H1 (cell line): Measurements from ENCODE around the gene ORAI3. TPM values are rescaled to one million over a fixed set of nuclear protein-coding genes. Genes with fewer than 3 reads are reported as not detected.

ENCODE experiments used
- CTCF ChIA-PET: fragments of 300-600 bp; sonication (Branson Sonifier 250); formaldehyde crosslinking; loops from one replicate; lab custom pipeline; 2021; ENCODE audit not compliant: partially characterized antibody; lab: Charles Lee
- POLR2A ChIA-PET: fragments of 300-600 bp; sonication (Branson Sonifier 250); formaldehyde crosslinking; loops from one replicate; lab custom pipeline; 2021; ENCODE audit warnings: inconsistent platforms; ENCODE audit not compliant: partially characterized antibody; lab: Charles Lee
- DNase-seq, 2 experiments: peaks; one replicate each; pipeline versions ENCODE4 v3.0.0 to v3.0.0-alpha.2; 2010 to 2022; ENCODE audit warnings: low spot score in 2 of 2, low read depth in 1 of 2, mixed read lengths in 1 of 2
- FAIRE-seq: peaks from 2 replicates; lab custom pipeline; 2011; peaks lifted over from hg19 to GRCh38; lab: Jason Lieb, UNC
- H2AFZ ChIP-seq: 2 replicates; pipeline ENCODE4 v1.8.1; 2012; ENCODE audit warnings: low read length, inconsistent platforms
- H2AK5ac ChIP-seq: 2 replicates; pipeline ENCODE4 v1.6.1; 2013; ENCODE audit warnings: low read depth, low read length
- H2BK120ac ChIP-seq: replicated peaks from 2 replicates; pipeline ENCODE3; 2013; ENCODE audit warnings: low read depth, low read length, inconsistent platforms
- H2BK12ac ChIP-seq: 2 replicates; pipeline ENCODE4 v1.6.1; 2013; ENCODE audit warnings: low read depth, low read length
- H2BK15ac ChIP-seq: 2 replicates; pipeline ENCODE4 v1.6.1; 2013; ENCODE audit warnings: low read length
- H2BK20ac ChIP-seq: 2 replicates; pipeline ENCODE4 v1.6.1; 2013; ENCODE audit warnings: low read length
- H2BK5ac ChIP-seq: 2 replicates; pipeline ENCODE4 v1.6.1; 2013; ENCODE audit warnings: low read depth, low read length
- H3K14ac ChIP-seq: 2 replicates; pipeline ENCODE4 v1.6.1; 2013; ENCODE audit warnings: inconsistent platforms; ENCODE audit not compliant: insufficient read length
- H3K18ac ChIP-seq: 2 replicates; pipeline ENCODE4 v1.6.1; 2013; ENCODE audit warnings: low read length; ENCODE audit errors: extremely low read depth
- H3K23ac ChIP-seq: 2 replicates; pipeline ENCODE4 v1.6.1; 2013; ENCODE audit warnings: inconsistent platforms; ENCODE audit not compliant: insufficient read length
- H3K23me2 ChIP-seq: 2 replicates; pipeline ENCODE4 v1.6.1; 2013; ENCODE audit warnings: low read depth, low read length
- H3K27ac ChIP-seq: 2 replicates; pipeline ENCODE4 v1.6.1; 2011; ENCODE audit warnings: low read depth, low read length, inconsistent platforms
- H3K27me3 ChIP-seq, 4 experiments: replicated peaks in 1 of 4; 1 replicate in 1 of 4; 2 replicates in 3 of 4; pipeline versions ENCODE4 v1.6.1 to v1.8.1; 2011 to 2013; ENCODE audit warnings: low read length in 3 of 4, mild to moderate bottlenecking in 3 of 4, inconsistent platforms in 2 of 4, mixed read lengths in 2 of 4, moderate library complexity in 1 of 4; ENCODE audit not compliant: control insufficient read depth in 3 of 4, insufficient read depth in 3 of 4; ENCODE audit errors: extremely low read depth in 1 of 4
- H3K36me3 ChIP-seq, 4 experiments: 2 replicates each; pipeline versions ENCODE4 v1.6.1 to v1.8.1; 2011 to 2013; ENCODE audit warnings: mild to moderate bottlenecking in 4 of 4, low read length in 3 of 4, moderate library complexity in 2 of 4, control low read depth in 1 of 4, inconsistent platforms in 1 of 4; ENCODE audit not compliant: insufficient read depth in 4 of 4, control insufficient read depth in 2 of 4
- H3K4ac ChIP-seq: replicated peaks from 2 replicates; pipeline ENCODE3; 2013; ENCODE audit warnings: low read length, low read depth, mixed read lengths, inconsistent platforms; ENCODE audit not compliant: insufficient read length
- H3K4me1 ChIP-seq, 4 experiments: replicated peaks in 1 of 4; 1 replicate in 1 of 4; 2 replicates in 3 of 4; pipeline versions ENCODE4 v1.6.1 to v1.8.1; 2011 to 2013; ENCODE audit warnings: low read length in 3 of 4, inconsistent platforms in 2 of 4, mixed read lengths in 1 of 4; ENCODE audit not compliant: insufficient read depth in 4 of 4, control insufficient read depth in 3 of 4
- H3K4me2 ChIP-seq, 2 experiments: 2 replicates each; pipeline versions ENCODE4 v1.6.1 to v1.8.1; 2011 to 2013; ENCODE audit warnings: low read depth in 2 of 2, low read length in 2 of 2, control low read depth in 1 of 2, inconsistent platforms in 1 of 2, mild to moderate bottlenecking in 1 of 2; ENCODE audit not compliant: insufficient read depth in 1 of 2
- H3K4me3 ChIP-seq, 4 experiments: fragments of 200-600, 300-600 bp in 1 of 4; sonication (generic), shearing (Covaris generic), sonication (Bioruptor Twin) in 1 of 4; 2 replicates each; pipeline versions ENCODE4 v1.5.1 to v1.8.1; 2011 to 2016; ENCODE audit warnings: low read length in 4 of 4, low read depth in 3 of 4, control low read depth in 2 of 4, inconsistent platforms in 2 of 4, mild to moderate bottlenecking in 2 of 4, mixed read lengths in 1 of 4, moderate library complexity in 1 of 4; ENCODE audit not compliant: insufficient read depth in 2 of 4; ENCODE audit errors: extremely low read depth in 1 of 4
- H3K56ac ChIP-seq: replicated peaks from 2 replicates; pipeline ENCODE3; 2013; ENCODE audit warnings: low read depth, mild to moderate bottlenecking, mixed read lengths, low read length, inconsistent platforms; ENCODE audit not compliant: insufficient read length
- H3K79me1 ChIP-seq: 2 replicates; pipeline ENCODE4 v1.6.1; 2013; ENCODE audit warnings: low read depth, low read length, control low read depth
- H3K79me2 ChIP-seq, 2 experiments: 2 replicates each; pipeline versions ENCODE4 v1.6.1 to v1.8.1; 2012 to 2013; ENCODE audit warnings: low read length in 2 of 2, mild to moderate bottlenecking in 2 of 2, inconsistent platforms in 1 of 2; ENCODE audit not compliant: insufficient read depth in 2 of 2, control insufficient read depth in 1 of 2
- H3K9ac ChIP-seq, 4 experiments: replicated peaks in 1 of 4; 1 replicate in 1 of 4; 2 replicates in 3 of 4; pipeline versions ENCODE4 v1.6.1 to v1.8.1; 2011 to 2013; ENCODE audit warnings: low read depth in 3 of 4, low read length in 3 of 4, control low read depth in 2 of 4, mild to moderate bottlenecking in 2 of 4, moderate library complexity in 2 of 4, inconsistent platforms in 1 of 4; ENCODE audit errors: extremely low read depth in 1 of 4
- H3K9me3 ChIP-seq, 2 experiments: 2 replicates each; pipeline versions ENCODE4 v1.6.1 to v1.8.1; 2012 to 2013; ENCODE audit warnings: mild to moderate bottlenecking in 2 of 2, moderate library complexity in 2 of 2, control low read depth in 1 of 2, inconsistent platforms in 1 of 2, low read depth in 1 of 2, low read length in 1 of 2, mixed read lengths in 1 of 2; ENCODE audit not compliant: insufficient read depth in 2 of 2
- H4K20me1 ChIP-seq, 2 experiments: replicated peaks in 1 of 2; 2 replicates each; pipeline versions ENCODE3 to v1.8.1; 2011 to 2013; ENCODE audit warnings: inconsistent platforms in 2 of 2, low read length in 2 of 2, mild to moderate bottlenecking in 1 of 2; ENCODE audit not compliant: insufficient read depth in 2 of 2, control insufficient read depth in 1 of 2
- H4K5ac ChIP-seq: 2 replicates; pipeline ENCODE4 v1.6.1; 2013; ENCODE audit warnings: low read length, low read depth, mixed read lengths, inconsistent platforms; ENCODE audit not compliant: insufficient read length
- H4K8ac ChIP-seq: 2 replicates; pipeline ENCODE4 v1.8.0; 2013; ENCODE audit warnings: mild to moderate bottlenecking, moderate library complexity, low read length, inconsistent platforms; ENCODE audit not compliant: insufficient read depth; ENCODE audit errors: extremely low read depth
- H4K91ac ChIP-seq: replicated peaks from 2 replicates; pipeline ENCODE3; 2013; ENCODE audit warnings: low read length, mixed read lengths, inconsistent platforms; ENCODE audit not compliant: insufficient read length
- ASH2L ChIP-seq: fragments of 200-600, 300-600 bp; sonication (generic); IDR thresholded peaks from one replicate; pipeline ENCODE4 v1.7.1; 2017; ENCODE audit warnings: low read length
- BACH1 ChIP-seq: IDR thresholded peaks from 2 replicates; pipeline ENCODE4 v1.6.1; 2012; ENCODE audit warnings: low read length, improper control_type of control experiment
- BCL11A ChIP-seq, 2 experiments: IDR thresholded peaks; one replicate each; pipeline ENCODE4 v1.6.1; 2011; ENCODE audit warnings: low read depth in 2 of 2, low read length in 2 of 2, mild to moderate bottlenecking in 2 of 2
- FOSL1 ChIP-seq: IDR thresholded peaks from 2 replicates; pipeline ENCODE4 v1.6.1; 2011; ENCODE audit warnings: mild to moderate bottlenecking, low read depth, low read length, moderate library complexity; ENCODE audit not compliant: insufficient read depth
- HDAC2 ChIP-seq, 2 experiments: fragments of 300-600 bp in 1 of 2; sonication (generic) in 1 of 2; IDR thresholded peaks; 2 replicates each; pipeline ENCODE4 v1.6.1; 2011 to 2012; ENCODE audit warnings: low read depth in 2 of 2, low read length in 2 of 2, mild to moderate bottlenecking in 2 of 2, moderate library complexity in 2 of 2, borderline replicate concordance in 1 of 2, inconsistent platforms in 1 of 2
- PHF8 ChIP-seq: fragments of 200-600 bp; sonication (generic); conservative IDR thresholded peaks from 2 replicates; pipeline ENCODE4 v1.7.1; 2012; ENCODE audit warnings: low read depth, mild to moderate bottlenecking, inconsistent platforms, low read length, moderate library complexity
- SP4 ChIP-seq: IDR thresholded peaks from 2 replicates; pipeline ENCODE4 v1.6.1; 2012; ENCODE audit warnings: low read length, inconsistent platforms
- TAF7 ChIP-seq: optimal IDR thresholded peaks from 2 replicates; pipeline ENCODE3; 2011; ENCODE audit warnings: low read depth, mild to moderate bottlenecking, inconsistent platforms, low read length, moderate library complexity, borderline replicate concordance
- YY1 ChIP-seq: IDR thresholded peaks from 2 replicates; pipeline ENCODE4 v1.6.1; 2011; ENCODE audit warnings: low read depth, mild to moderate bottlenecking, low read length
- ZNF274 ChIP-seq: IDR thresholded peaks from 2 replicates; pipeline ENCODE4 v1.7.0; 2012; ENCODE audit warnings: low read length, borderline replicate concordance; ENCODE audit errors: extremely low read depth
- WGBS, 2 experiments: shearing (Covaris generic) in 1 of 2; methylation state at CpG; one replicate each; pipeline versions ENCODE4 v1.1.6 to v1.1.7; 2013 to 2015; ENCODE audit warnings: low lambda C conversion rate in 2 of 2, mixed read lengths in 2 of 2, inconsistent platforms in 1 of 2, low coverage in 1 of 2, missing lambda C conversion rate in 1 of 2; ENCODE audit not compliant: insufficient replicate concordance in 2 of 2, insufficient coverage in 1 of 2, insufficient read length in 1 of 2; ENCODE audit errors: extremely low coverage in 1 of 2, missing lambda C conversion rate in 1 of 2; 5-methylcytosine and 5-hydroxymethylcytosine counted together
- polyA plus RNA-seq, 7 experiments: library from polyadenylated mRNA; depleted of rRNA in 3 of 7; stranded (reverse) in 5 of 7; unstranded in 2 of 7; fragments of >200 nt in 5 of 7; fragments of 200-250 nt in 2 of 7; gene quantifications; 1 replicate in 5 of 7; 2 replicates in 1 of 7; 4 replicates in 1 of 7; pipeline versions ENCODE4 v1.2.1 to v1.2.3, GENCODE V29; 2011 to 2013; ENCODE audit warnings: missing spikeins in 2 of 7, mixed read lengths in 2 of 7
- total RNA-seq: library from RNA; stranded (reverse); fragmentation: NEBNext Ultra II Directional; extraction: Animal tissue kit (Norgen Biotek cat#: 25700); gene quantifications from 2 replicates; pipeline ENCODE4 v1.2.1, GENCODE V29; 2021

The ORAI3 gene
- total and polyA plus RNA-seq, 2 of the 8 experiments (the other 6 are each of a cell fraction or from before 2014, with no cell fraction given): 8.7 to 24.5 TPM

- Histone ChIP-seq H3K23me2 (no peaks in the 10 kb centered on the region), H3K4me3 (no peak overlapping the region), H3K18ac (no peak overlapping the region), H2BK120ac (no peak overlapping the region), H3K27ac (no peak overlapping the region), H4K5ac (no peak overlapping the region), H4K91ac (no peak overlapping the region), H3K9ac (no peak overlapping the region), H3K4ac (no peak overlapping the region), H4K20me1 (peaks cover 2 to 19% of the 10 kb centered on the region in 2 experiments), H2BK12ac (no peak overlapping the region), H3K79me1 (peaks cover 6% of the 10 kb centered on the region), H2AK5ac (no peak overlapping the region), H3K14ac (no peak overlapping the region), H3K56ac (no peak overlapping the region), H4K8ac (no peak overlapping the region), H3K23ac (no peak overlapping the region), H3K27me3 (no peaks in the 10 kb centered on the region), H3K36me3 (peaks cover 57 to 91% (median 65%) of the 10 kb centered on the region in 4 experiments), H2BK5ac (no peak overlapping the region), H3K4me2 (no peak overlapping the region), H2BK15ac (no peak overlapping the region), H3K9me3 (no peaks in the 10 kb centered on the region; a peak in 1 of 4 replicates), H3K79me2 (peaks cover 0 to 3% of the 10 kb centered on the region in 2 experiments; a peak in 1 of 4 replicates), H2BK20ac (no peak overlapping the region), H2AFZ (no peak overlapping the region), H3K4me1 (no peaks in the 10 kb centered on the region)
- TF ChIP-seq ZNF274 (no peak), BCL11A (IDR thresholded peaks at IDR 0.05; ENCODE audit: low read depth in 2 of 2, low read length in 2 of 2) (no peak), YY1 (no peak), ASH2L (no peak), PHF8 (no peak), TAF7 (no peak), FOSL1 (no peak), HDAC2 (IDR thresholded peaks at IDR 0.05; ENCODE audit: borderline replicate concordance in 1 of 2, low read depth in 2 of 2, low read length in 2 of 2) (no peak), BACH1 (no peak), SP4 (no peak)
- ChIA-PET CTCF (interaction anchor here (0.9 to 3.8 kb wide), 6 partner anchors 11 to 550 kb away, joined by 3 to 26 read pairs (median 5); no protein-coding TSS in a partner anchor), POLR2A (interaction anchor here (0.6 to 6.4 kb wide), 11 partner anchors 8 to 157 kb away, joined by 3 to 45 read pairs (median 5); partner anchors contain the start of genes HSD3B7 and KAT8)
- FAIRE-seq (no peak), DNase-seq (no peak)
- 90% methylated on average over 27 of the region's 33 CpGs; no CpG with 5 or more reads in 1 of the 2 experiments for WGBS, 2 experiments
Observed at GRCh38 chr16:30964574-30965226, 15.8 kb downstream of the ORAI3 start.
